ENCODE results near the gene SYT7. TPM values are rescaled to one million over a fixed set of nuclear protein-coding genes. Genes with fewer than 3 reads are reported as not detected.
A peak's percentile ranks its signal among the peaks of the same experiment; 100 is the strongest.

The SYT7 gene
- total RNA-seq (2021; fragmentation: NEBNext Ultra II Directional; extraction: Animal tissue kit (Norgen Biotek cat#: 25700)) = 10.5 and 10.6 TPM in 2 replicates
- polyA plus RNA-seq (2011; rRNA removed) = 9.6 and 14.4 TPM in 2 replicates
- polyA plus RNA-seq (2011; cell fraction: cytosol; rRNA removed) = 9.2 TPM
- polyA plus RNA-seq (2011; cell fraction: nucleus; rRNA removed) = 23.5 TPM
- 9.2 to 16.6 TPM (median 13.7 TPM) in 4 replicates for polyA plus RNA-seq (2012, experiment 1 of 2)
- polyA plus RNA-seq (2012, experiment 2 of 2) = 7.6 TPM
- 10.6 TPM for polyA plus RNA-seq (2013, experiment 1 of 2)
- 10.5 TPM for polyA plus RNA-seq (2013, experiment 2 of 2)
- polyA minus RNA-seq (2011; rRNA and poly(A)+ RNA removed) = 5.7 and 8.6 TPM in 2 replicates
- polyA minus RNA-seq (2011; cell fraction: cytosol; rRNA and poly(A)+ RNA removed) = 8.2 TPM
- 6.4 TPM for polyA minus RNA-seq (2011; cell fraction: nucleus; rRNA and poly(A)+ RNA removed)
- long read RNA-seq, experiment 1, partial matches to known transcripts = 0 of 2 reads
- long read RNA-seq, experiment 1, other reads (novel, unspliced or antisense) = 2 of 2 reads
- long read RNA-seq, experiment 2, partial matches to known transcripts = 0 of 1 reads
- long read RNA-seq, experiment 2, other reads (novel, unspliced or antisense) = 1 of 1 reads

- H3K14ac ChIP-seq (ENCODE audit: insufficient read length) = no peak within 1 kb of the TSS
- peak; percentile 89 to 100 for DNase-seq (ENCODE audit: low read depth in 1 of 2, low spot score in 2 of 2)
- H4K91ac ChIP-seq (replicated peaks; ENCODE audit: insufficient read length, low read length) = peak within 1 kb of the TSS; percentile 18
- H3K9ac ChIP-seq (replicated peaks in 1 of 4; ENCODE audit: extremely low read depth in 1 of 4, low read depth in 3 of 4, low read length in 3 of 4) = peak within 1 kb of the TSS in 2 of 4 experiments; percentile 54 to 57; a peak in 3 of 7 replicates
- no peak within 1 kb of the TSS for H3K4ac ChIP-seq (replicated peaks; ENCODE audit: insufficient read length, low read depth, low read length)
- CTCF ChIA-PET (ENCODE audit: partially characterized antibody) = interaction anchor here (0.6 to 17.1 kb wide), 24 partner anchors 9 to 135 kb away, joined by 3 to 335 read pairs (median 4); a partner anchor contains a TSS
- H3K4me2 ChIP-seq (ENCODE audit: insufficient read depth in 1 of 2, low read depth in 2 of 2, low read length in 2 of 2) = peak within 1 kb of the TSS; percentile 75 to 96
- POLR2A ChIA-PET (ENCODE audit: partially characterized antibody) = interaction anchor here (0.7 to 0.8 kb wide), 2 partner anchors 12 to 58 kb away, joined by 3 to 4 read pairs; no protein-coding TSS in a partner anchor
- H3K9me3 ChIP-seq (ENCODE audit: insufficient read depth in 2 of 2, low read depth in 1 of 2, low read length in 1 of 2) = no peaks in the 10 kb centered on the region
- peak within 1 kb of the TSS; percentile 33 for H3K56ac ChIP-seq (replicated peaks; ENCODE audit: insufficient read length, low read depth, low read length)
- no peaks in the 10 kb centered on the region for H3K79me2 ChIP-seq (ENCODE audit: control insufficient read depth in 1 of 2, insufficient read depth in 2 of 2, low read length in 2 of 2)
- peak within 1 kb of the TSS; percentile 46 to 85 (median 64) for H3K4me3 ChIP-seq (ENCODE audit: extremely low read depth in 1 of 4, insufficient read depth in 2 of 4, low read depth in 3 of 4, low read length in 4 of 4)
- peak within 1 kb of the TSS; percentile 1 for H3K18ac ChIP-seq (ENCODE audit: extremely low read depth, low read length)
- peaks cover 4 to 41% (median 31%) of the 10 kb centered on the region in 4 experiments for H3K4me1 ChIP-seq (replicated peaks in 1 of 4; ENCODE audit: control insufficient read depth in 3 of 4, insufficient read depth in 4 of 4, low read length in 3 of 4)
- H2BK5ac ChIP-seq (ENCODE audit: low read depth, low read length) = no peak within 1 kb of the TSS
- H2AFZ ChIP-seq (ENCODE audit: low read length) = 0 out of 2 replicates have a peak within 1 kb of the TSS, but pooled peaks have one; percentile 84
- H3K36me3 ChIP-seq (ENCODE audit: control insufficient read depth in 2 of 4, insufficient read depth in 4 of 4, low read length in 3 of 4) = no peaks in the 10 kb centered on the region
- 10% methylated on average over 30 of the region's 96 CpGs; no CpG with 5 or more reads in 1 of the 2 experiments for WGBS, 2 experiments (ENCODE audit: extremely low coverage in 1 of 2, insufficient coverage in 1 of 2, insufficient read length in 1 of 2, insufficient replicate concordance in 2 of 2, low coverage in 1 of 2, low lambda C conversion rate in 2 of 2, missing lambda C conversion rate in 1 of 2)
- H2BK20ac ChIP-seq (ENCODE audit: low read length) = 0 out of 2 replicates have a peak within 1 kb of the TSS, but pooled peaks have one; percentile 80
- no peak within 1 kb of the TSS for H2BK120ac ChIP-seq (replicated peaks; ENCODE audit: low read depth, low read length)
- FAIRE-seq = no peak
- no peaks in the 10 kb centered on the region; the same call in 1 of the 2 replicates for H3K79me1 ChIP-seq (ENCODE audit: low read depth, low read length)
- peaks cover 10% of the 10 kb centered on the region for H3K23me2 ChIP-seq (ENCODE audit: low read depth, low read length)
- peak within 1 kb of the TSS; percentile 84; the same call in 1 of the 2 replicates for H2BK12ac ChIP-seq (ENCODE audit: low read depth, low read length)
- no peak within 1 kb of the TSS for H4K5ac ChIP-seq (ENCODE audit: insufficient read length, low read depth, low read length)
- 0 out of 2 replicates have a peak within 1 kb of the TSS, but pooled peaks have one; percentile 26 for H4K8ac ChIP-seq (ENCODE audit: extremely low read depth, insufficient read depth, low read length)
- 0 out of 2 replicates have a peak within 1 kb of the TSS, but pooled peaks have one; percentile 65 for H2AK5ac ChIP-seq (ENCODE audit: low read depth, low read length)
- H3K27ac ChIP-seq (ENCODE audit: low read depth, low read length) = no peak within 1 kb of the TSS
- peaks cover 0 to 9% of the 10 kb centered on the region in 2 experiments for H4K20me1 ChIP-seq (replicated peaks in 1 of 2; ENCODE audit: control insufficient read depth in 1 of 2, insufficient read depth in 2 of 2, low read length in 2 of 2)
- peaks cover 2 to 32% (median 26%) of the 10 kb centered on the region in 4 experiments for H3K27me3 ChIP-seq (replicated peaks in 1 of 4; ENCODE audit: control insufficient read depth in 3 of 4, extremely low read depth in 1 of 4, insufficient read depth in 3 of 4, low read length in 3 of 4)
- no peak within 1 kb of the TSS for H3K23ac ChIP-seq (ENCODE audit: insufficient read length)
- H2BK15ac ChIP-seq (ENCODE audit: low read length) = peak within 1 kb of the TSS; percentile 97
- TF ChIP-seq RNF2 (IDR thresholded peaks at IDR 0.05; ENCODE audit: borderline replicate concordance, low read depth, low read length, missing control alignments, poor library complexity, severe bottlenecking) = no peak
- no peak for TF ChIP-seq NANOG (IDR thresholded peaks at IDR 0.05; ENCODE audit: insufficient read depth, low read depth, low read length, poor library complexity, severe bottlenecking)
- no peak for TF ChIP-seq EZH2 (IDR thresholded peaks at IDR 0.05; ENCODE audit: low read depth, low read length, severe bottlenecking)
- peak; percentile 72 for TF ChIP-seq RFX5 (IDR thresholded peaks at IDR 0.05; ENCODE audit: borderline replicate concordance, low read depth, low read length)
- no peak for TF ChIP-seq NRF1 (IDR thresholded peaks at IDR 0.05; ENCODE audit: low read depth, low read length)
- TF ChIP-seq TBP (IDR thresholded peaks at IDR 0.05; ENCODE audit: low read depth, low read length) = no peak
- 0 out of 2 replicates have a peak, but pooled peaks have one; percentile 47 for TF ChIP-seq JUND (IDR thresholded peaks at IDR 0.05; ENCODE audit: low read length)
Measured at GRCh38 chr11:61581030-61581928, at the start of gene SYT7. TSS of gene SYT7 (minus strand) at chr11:61581076. CDS start at chr11:61580820, 256 bp downstream.

All from H1 (cell line).